Type B pancreatic cell (in vitro differentiated cells): Measurements from ENCODE around the gene HOXC4. TPM values are rescaled to one million over a fixed set of nuclear protein-coding genes. Genes with fewer than 3 reads are reported as not detected.

ENCODE experiments used
- DNase-seq: peaks from one replicate; pipeline ENCODE4 v3.0.0; 2021; ENCODE audit warnings: mixed read lengths; ENCODE audit not compliant: unreplicated experiment; ENCODE audit errors: extremely low spot score
- H3K27ac Mint-ChIP-seq: 2 replicates; pipeline ENCODE4 v1.8.0; 2021; ENCODE audit warnings: mild to moderate bottlenecking, mixed read lengths
- H3K27me3 Mint-ChIP-seq: 2 replicates; pipeline ENCODE4 v1.8.0; 2021; ENCODE audit warnings: mixed read lengths
- H3K36me3 Mint-ChIP-seq: 2 replicates; pipeline ENCODE4 v1.8.0; 2021; ENCODE audit warnings: mixed read lengths
- H3K4me1 Mint-ChIP-seq: one replicate; pipeline ENCODE4 v1.8.0; 2021; ENCODE audit warnings: mixed read lengths; ENCODE audit not compliant: unreplicated experiment
- H3K4me3 Mint-ChIP-seq: 2 replicates; pipeline ENCODE4 v1.8.0; 2021; ENCODE audit warnings: mild to moderate bottlenecking, mixed read lengths
- H3K9me3 Mint-ChIP-seq: 2 replicates; pipeline ENCODE4 v1.8.0; 2021; ENCODE audit warnings: mixed read lengths
- CTCF ChIP-seq: fragments of 200-600 bp; sonication (generic); conservative IDR thresholded peaks from 2 replicates; pipeline ENCODE4 v1.5.0; 2021; ENCODE audit warnings: antibody characterized with exemption, mild to moderate bottlenecking
- total RNA-seq: library from RNA; stranded (reverse); gene quantifications from 2 replicates; pipeline ENCODE4 v1.2.1, GENCODE V29; 2021; ENCODE audit warnings: low replicate concordance

The HOXC4 gene
- total RNA-seq, 1 donor from 2014 or later, result 47.9 TPM

- no peak for TF ChIP-seq CTCF
- Mint-ChIP-seq H3K27ac (no peak overlapping the region), H3K27me3 (peaks cover 91% of the 10 kb centered on the region), H3K9me3 (no peaks in the 10 kb centered on the region), H3K36me3 (no peaks in the 10 kb centered on the region), H3K4me1 (peaks cover 18% of the 10 kb centered on the region), H3K4me3 (peak overlapping the region; percentile 62)
- no peak for DNase-seq
These were observed 39.1 kb upstream of the HOXC4 start for GRCh38 chr12:54014377-54015017.

- Mint-ChIP-seq H3K36me3 (peaks cover 4% of the 10 kb centered on the region), H3K9me3 (no peaks in the 10 kb centered on the region), H3K27me3 (peaks cover 91% of the 10 kb centered on the region), H3K4me3 (peak overlapping the region; percentile 62), H3K27ac (no peak overlapping the region), H3K4me1 (peaks cover 15% of the 10 kb centered on the region)
- no peak for TF ChIP-seq CTCF
- no peak for DNase-seq
These were observed 38.4 kb upstream of the HOXC4 start for GRCh38 chr12:54015018-54015931.

GRCh38 chr12:54016051-54016450 lies 37.6 kb upstream of the HOXC4 start:
- no peak for TF ChIP-seq CTCF
- H3K4me1 Mint-ChIP-seq, result peaks cover 12% of the 10 kb centered on the region
- no peak for DNase-seq
- H3K27ac Mint-ChIP-seq, result no peak overlapping the region
- H3K27me3 Mint-ChIP-seq, result peaks cover 91% of the 10 kb centered on the region
- no peaks in the 10 kb centered on the region for H3K9me3 Mint-ChIP-seq
- peaks cover 4% of the 10 kb centered on the region for H3K36me3 Mint-ChIP-seq
- peak overlapping the region; percentile 86 for H3K4me3 Mint-ChIP-seq

- H3K27me3 Mint-ChIP-seq, result peaks cover 91% of the 10 kb centered on the region
- no peak overlapping the region for H3K27ac Mint-ChIP-seq
- TF ChIP-seq CTCF, result no peak
- no peaks in the 10 kb centered on the region for H3K9me3 Mint-ChIP-seq
- peaks cover 4% of the 10 kb centered on the region for H3K36me3 Mint-ChIP-seq
- DNase-seq, result no peak
- H3K4me3 Mint-ChIP-seq, result peak overlapping the region; percentile 86
- H3K4me1 Mint-ChIP-seq, result peaks cover 13% of the 10 kb centered on the region
These were observed 37.1 kb upstream of the HOXC4 start for GRCh38 chr12:54016478-54016964.

GRCh38 chr12:54017027-54017788 lies 36.4 kb upstream of the HOXC4 start:
- Mint-ChIP-seq H3K4me3 (peak overlapping the region; percentile 86), H3K36me3 (peaks cover 4% of the 10 kb centered on the region), H3K27me3 (peaks cover 91% of the 10 kb centered on the region), H3K9me3 (no peaks in the 10 kb centered on the region), H3K27ac (peak overlapping the region; percentile 77), H3K4me1 (peaks cover 17% of the 10 kb centered on the region)
- no peak for TF ChIP-seq CTCF
- DNase-seq, result no peak
